Endothelial cell of umbilical vein (primary cell): ENCODE results near the gene B4GALNT1. TPM values are rescaled to one million over a fixed set of nuclear protein-coding genes. Genes with fewer than 3 reads are reported as not detected.

Experiments
- BruUV-seq: library from RNA; stranded (reverse); fragments of 400-500 nt; replicated peaks from 2 replicates; lab custom pipeline; 2021; lab: Mats Ljungman, UMichigan
- CTCF ChIA-PET: fragments of 300-600, 350-600 bp; sonication (Branson Sonifier 250); formaldehyde crosslinking; loops from one replicate; lab custom pipeline; 2021; ENCODE audit warnings: antibody characterized with exemption, inconsistent platforms; lab: Charles Lee
- POLR2A ChIA-PET: fragments of 300-600, 350-600 bp; sonication (Branson Sonifier 250); formaldehyde crosslinking; loops from one replicate; lab custom pipeline; 2021; ENCODE audit warnings: antibody characterized with exemption, inconsistent platforms; lab: Charles Lee
- DNase-seq: peaks from one replicate; pipeline ENCODE4 v3.0.0-alpha.2; 2011; ENCODE audit warnings: low read depth, low spot score
- FAIRE-seq: peaks from 2 replicates; lab custom pipeline; 2011; peaks lifted over from hg19 to GRCh38; lab: Jason Lieb, UNC
- H2AFZ ChIP-seq: 2 replicates; pipeline ENCODE4 v1.6.0; 2012; ENCODE audit warnings: low read depth, low read length, control low read depth, inconsistent platforms
- H3K27ac ChIP-seq: 2 replicates; pipeline ENCODE4 v1.5.1; 2011; ENCODE audit warnings: low read depth, mild to moderate bottlenecking, control low read depth, low read length, moderate library complexity; ENCODE audit not compliant: insufficient read depth
- H3K27me3 ChIP-seq, 2 experiments: 2 replicates each; pipeline versions ENCODE4 v1.6.0 to v1.6.1; 2011; ENCODE audit warnings: low read length in 2 of 2, mixed read lengths in 1 of 2; ENCODE audit not compliant: control insufficient read depth in 2 of 2, insufficient read depth in 2 of 2
- H3K36me3 ChIP-seq, 2 experiments: 2 replicates in 1 of 2; 3 replicates in 1 of 2; pipeline ENCODE4 v1.5.1; 2011; ENCODE audit warnings: low read length in 2 of 2, mild to moderate bottlenecking in 1 of 2, moderate library complexity in 1 of 2; ENCODE audit not compliant: control insufficient read depth in 2 of 2, insufficient read depth in 2 of 2; ENCODE audit errors: extremely low read depth in 1 of 2
- H3K4me1 ChIP-seq: 3 replicates; pipeline ENCODE4 v1.5.1; 2011; ENCODE audit warnings: mild to moderate bottlenecking, low read length; ENCODE audit not compliant: control insufficient read depth, insufficient read depth; ENCODE audit errors: extremely low read depth
- H3K4me2 ChIP-seq: 2 replicates; pipeline ENCODE4 v1.6.1; 2011; ENCODE audit warnings: low read length, control low read depth, mixed read lengths; ENCODE audit not compliant: insufficient read depth
- H3K4me3 ChIP-seq, 3 experiments: fragments of 200-600 bp in 1 of 3; sonication (generic), shearing (Covaris generic) in 1 of 3; replicated peaks in 1 of 3; 2 replicates each; pipeline ENCODE4 v1.5.1; 2011 to 2016; ENCODE audit warnings: control low read depth in 3 of 3, low read length in 3 of 3, mild to moderate bottlenecking in 2 of 3, inconsistent platforms in 1 of 3, low read depth in 1 of 3, moderate library complexity in 1 of 3; ENCODE audit not compliant: insufficient read depth in 1 of 3
- H3K79me2 ChIP-seq: 2 replicates; pipeline ENCODE4 v1.6.0; 2012; ENCODE audit warnings: low read length, inconsistent platforms; ENCODE audit not compliant: control insufficient read depth, insufficient read depth
- H3K9ac ChIP-seq: replicated peaks from 2 replicates; pipeline ENCODE3; 2011; ENCODE audit warnings: low read length, control low read depth; ENCODE audit not compliant: insufficient read depth; ENCODE audit errors: extremely low read depth
- H3K9me1 ChIP-seq: replicated peaks from 3 replicates; pipeline ENCODE4 v1.6.0; 2011; ENCODE audit warnings: mild to moderate bottlenecking, low read length; ENCODE audit not compliant: control insufficient read depth, insufficient read depth; ENCODE audit errors: extremely low read depth
- H3K9me3 ChIP-seq: replicated peaks from 2 replicates; pipeline ENCODE4 v1.5.1; 2012; ENCODE audit warnings: low read length, inconsistent platforms; ENCODE audit not compliant: control insufficient read depth, insufficient read depth
- H4K20me1 ChIP-seq: replicated peaks from 2 replicates; pipeline ENCODE3; 2011; ENCODE audit warnings: mild to moderate bottlenecking, low read length; ENCODE audit not compliant: control insufficient read depth, insufficient read depth; ENCODE audit errors: extremely low read depth
- CTCF ChIP-seq, 2 donors: IDR thresholded peaks; 1 replicate in 1 of 2; 2 replicates in 1 of 2; pipeline ENCODE4 v1.5.1; 2011; ENCODE audit warnings: low read length in 2 of 2, mild to moderate bottlenecking in 2 of 2, moderate library complexity in 2 of 2, control low read depth in 1 of 2, inconsistent platforms in 1 of 2, low read depth in 1 of 2; ENCODE audit not compliant: insufficient read depth in 1 of 2; ENCODE audit errors: extremely low read depth in 1 of 2
- EZH2 ChIP-seq: IDR thresholded peaks from 2 replicates; pipeline ENCODE4 v1.6.1; 2012; ENCODE audit warnings: borderline replicate concordance, low read depth, mild to moderate bottlenecking, moderate library complexity, low read length, inconsistent platforms; ENCODE audit not compliant: severe bottlenecking
- FOS ChIP-seq: IDR thresholded peaks from 2 replicates; pipeline ENCODE4 v1.6.1; 2011; ENCODE audit warnings: mild to moderate bottlenecking, low read length, moderate library complexity, borderline replicate concordance; ENCODE audit not compliant: insufficient read depth
- GATA2 ChIP-seq: IDR thresholded peaks from 2 replicates; pipeline ENCODE4 v1.7.0; 2011; ENCODE audit warnings: low read depth, mild to moderate bottlenecking, moderate library complexity, mixed read lengths, low read length; ENCODE audit not compliant: insufficient read length, insufficient read depth
- JUN ChIP-seq: IDR thresholded peaks from 2 replicates; pipeline ENCODE4 v1.6.1; 2011; ENCODE audit warnings: borderline replicate concordance, low read depth; ENCODE audit not compliant: insufficient read length, insufficient read depth
- MAX ChIP-seq: IDR thresholded peaks from 2 replicates; pipeline ENCODE4 v1.6.1; 2011; ENCODE audit not compliant: insufficient read depth, insufficient read length
- MYC ChIP-seq: IDR thresholded peaks from one replicate; pipeline ENCODE4 v1.6.1; 2011; ENCODE audit warnings: mild to moderate bottlenecking, low read depth, low read length
- POLR2A ChIP-seq: IDR thresholded peaks from 2 replicates; pipeline ENCODE4 v1.6.1; 2012; ENCODE audit warnings: low read depth, mild to moderate bottlenecking, control low read depth, low read length
- POLR2AphosphoS5 ChIP-seq: IDR thresholded peaks from 2 replicates; pipeline ENCODE4 v1.6.1; 2012; ENCODE audit warnings: low read depth, mild to moderate bottlenecking, control low read depth, low read length, moderate library complexity; ENCODE audit not compliant: insufficient read depth
- dilution Hi-C: fragments of 300-500 bp; cut with MboI; formaldehyde crosslinking; loops from one replicate; pipeline ENCODE4 v1.15.0; 2019; ENCODE audit warnings: low sequenced_read_pairs; ENCODE audit not compliant: extremely low pct_ligation_motif_present
- intact Hi-C: fragments of 100-400 bp; cut with micrococcal nuclease; formaldehyde crosslinking; loops from one replicate; pipeline ENCODE4 v1.10.0; 2022
- polyA plus RNA-seq, 4 experiments: library from polyadenylated mRNA; depleted of rRNA in 3 of 4; stranded (reverse) in 3 of 4; unstranded in 1 of 4; fragments of >200 nt; gene quantifications; 2 replicates each; pipeline versions ENCODE4 v1.2.1 to v1.2.3, GENCODE V29; 2011 to 2012; ENCODE audit warnings: missing spikeins in 1 of 4
- total RNA-seq: library from RNA; stranded (reverse); gene quantifications from 2 replicates; pipeline ENCODE4 v1.2.3, GENCODE V29; 2021

Gene B4GALNT1
- total and polyA plus RNA-seq, 2 donors (not counting 3 experiments of a cell fraction or from before 2014, with no cell fraction given) = 0.33 to 0.35 TPM

GRCh38 chr12:57655541-57656240 is 22.7 kb upstream of the B4GALNT1 start:
- ChIA-PET POLR2A (no interaction called here), CTCF (interaction anchor here (0.9 to 1.4 kb wide), 3 partner anchors 13 to 72 kb away, joined by 3 to 4 read pairs (median 3); partner anchors contain the start of gene B4GALNT1)
- H3K79me2 ChIP-seq = no peaks in the 10 kb centered on the region
- H3K4me1 ChIP-seq = no peaks in the 10 kb centered on the region
- BruUV-seq = no TSS peak
- H2AFZ ChIP-seq = no peak overlapping the region
- no peaks in the 10 kb centered on the region for H3K36me3 ChIP-seq
- H3K9ac ChIP-seq = no peak overlapping the region
- intact Hi-C loops = no loop called here
- dilution Hi-C loops = no loop called here
- DNase-seq (no peak), FAIRE-seq (no peak)
- H3K27ac ChIP-seq = no peak overlapping the region
- H3K9me3 ChIP-seq = no peaks in the 10 kb centered on the region
- no peak overlapping the region for H3K4me2 ChIP-seq
- H4K20me1 ChIP-seq = no peaks in the 10 kb centered on the region
- H3K27me3 ChIP-seq = peaks cover 0 to 5% of the 10 kb centered on the region in 2 experiments
- no peak for TF ChIP-seq CTCF (IDR thresholded peaks at IDR 0.05; ENCODE audit: extremely low read depth in 1 of 2, insufficient read depth in 1 of 2, low read depth in 1 of 2, low read length in 2 of 2)
- no peak for TF ChIP-seq MYC
- no peak overlapping the region for H3K4me3 ChIP-seq
- no peaks in the 10 kb centered on the region for H3K9me1 ChIP-seq

GRCh38 chr12:57654042-57654441 is 21.0 kb upstream of the B4GALNT1 start:
- FAIRE-seq = peak; percentile 43
- no TSS peak for BruUV-seq
- Histone ChIP-seq H3K4me2 (no peak overlapping the region), H3K9ac (no peak overlapping the region), H4K20me1 (no peaks in the 10 kb centered on the region), H3K9me3 (no peaks in the 10 kb centered on the region), H3K79me2 (no peaks in the 10 kb centered on the region), H3K36me3 (no peaks in the 10 kb centered on the region), H2AFZ (no peak overlapping the region), H3K4me3 (no peak overlapping the region), H3K27ac (no peak overlapping the region), H3K9me1 (no peaks in the 10 kb centered on the region), H3K4me1 (no peaks in the 10 kb centered on the region), H3K27me3 (peaks cover 0 to 5% of the 10 kb centered on the region in 2 experiments)
- dilution Hi-C loops = no loop called here
- intact Hi-C loops = no loop called here
- DNase-seq = no peak
- ChIA-PET POLR2A (interaction anchor here (0.5 kb wide), 1 partner anchor 92 kb away, joined by 3 read pairs; no protein-coding TSS in a partner anchor), CTCF (interaction anchor here (1.2 to 1.3 kb wide), 2 partner anchors 13 to 15 kb away, joined by 3 read pairs; no protein-coding TSS in a partner anchor)
- TF ChIP-seq CTCF (IDR thresholded peaks at IDR 0.05; ENCODE audit: extremely low read depth in 1 of 2, insufficient read depth in 1 of 2, low read depth in 1 of 2, low read length in 2 of 2) = no peak
- no peak for TF ChIP-seq FOS
- no peak for TF ChIP-seq GATA2
- no peak for TF ChIP-seq MAX
- no peak for TF ChIP-seq MYC
- no peak for TF ChIP-seq POLR2AphosphoS5
- TF ChIP-seq POLR2A = no peak
- TF ChIP-seq JUN = no peak
- TF ChIP-seq EZH2 = no peak
